Type B pancreatic cell (in vitro differentiated cells): ENCODE data around the gene NRAP. TPM values are rescaled to one million over a fixed set of nuclear protein-coding genes. Genes with fewer than 3 reads are reported as not detected.

ENCODE experiments used
- DNase-seq: peaks from one replicate; pipeline ENCODE4 v3.0.0; 2021; ENCODE audit warnings: mixed read lengths; ENCODE audit not compliant: unreplicated experiment; ENCODE audit errors: extremely low spot score
- H3K27ac Mint-ChIP-seq: 2 replicates; pipeline ENCODE4 v1.8.0; 2021; ENCODE audit warnings: mild to moderate bottlenecking, mixed read lengths
- H3K27me3 Mint-ChIP-seq: 2 replicates; pipeline ENCODE4 v1.8.0; 2021; ENCODE audit warnings: mixed read lengths
- H3K36me3 Mint-ChIP-seq: 2 replicates; pipeline ENCODE4 v1.8.0; 2021; ENCODE audit warnings: mixed read lengths
- H3K4me1 Mint-ChIP-seq: one replicate; pipeline ENCODE4 v1.8.0; 2021; ENCODE audit warnings: mixed read lengths; ENCODE audit not compliant: unreplicated experiment
- H3K4me3 Mint-ChIP-seq: 2 replicates; pipeline ENCODE4 v1.8.0; 2021; ENCODE audit warnings: mild to moderate bottlenecking, mixed read lengths
- H3K9me3 Mint-ChIP-seq: 2 replicates; pipeline ENCODE4 v1.8.0; 2021; ENCODE audit warnings: mixed read lengths
- CTCF ChIP-seq: fragments of 200-600 bp; sonication (generic); conservative IDR thresholded peaks from 2 replicates; pipeline ENCODE4 v1.5.0; 2021; ENCODE audit warnings: antibody characterized with exemption, mild to moderate bottlenecking
- total RNA-seq: library from RNA; stranded (reverse); gene quantifications from 2 replicates; pipeline ENCODE4 v1.2.1, GENCODE V29; 2021; ENCODE audit warnings: low replicate concordance

NRAP gene
- total RNA-seq, 1 donor from 2014 or later, result not detected

- Mint-ChIP-seq H3K4me3 (no peak overlapping the region), H3K27ac (no peak overlapping the region), H3K9me3 (peaks cover 11% of the 10 kb centered on the region), H3K27me3 (no peaks in the 10 kb centered on the region), H3K36me3 (peaks cover 45% of the 10 kb centered on the region), H3K4me1 (no peaks in the 10 kb centered on the region)
- no peak for TF ChIP-seq CTCF
- DNase-seq, result no peak
Observed at GRCh38 chr10:113697595-113697994, 33.8 kb upstream of the NRAP start.

- Mint-ChIP-seq H3K9me3 (peaks cover 11% of the 10 kb centered on the region), H3K4me1 (no peaks in the 10 kb centered on the region), H3K27me3 (no peaks in the 10 kb centered on the region), H3K27ac (no peak overlapping the region), H3K36me3 (peaks cover 39% of the 10 kb centered on the region), H3K4me3 (no peak overlapping the region)
- TF ChIP-seq CTCF, result no peak
- DNase-seq, result no peak
Observed at GRCh38 chr10:113695691-113696090, 31.9 kb upstream of the NRAP start.

- Mint-ChIP-seq H3K4me3 (no peak overlapping the region), H3K9me3 (peaks cover 15% of the 10 kb centered on the region), H3K27ac (no peak overlapping the region), H3K27me3 (no peaks in the 10 kb centered on the region), H3K4me1 (no peaks in the 10 kb centered on the region), H3K36me3 (peaks cover 32% of the 10 kb centered on the region)
- DNase-seq, result no peak
- TF ChIP-seq CTCF, result no peak
Observed at GRCh38 chr10:113693348-113693747, 29.5 kb upstream of the NRAP start.

- no peaks in the 10 kb centered on the region for H3K4me1 Mint-ChIP-seq
- H3K27ac Mint-ChIP-seq, result no peak overlapping the region
- no peak overlapping the region for H3K4me3 Mint-ChIP-seq
- no peak for DNase-seq
- H3K9me3 Mint-ChIP-seq, result peaks cover 15% of the 10 kb centered on the region
- TF ChIP-seq CTCF, result no peak
- no peaks in the 10 kb centered on the region for H3K27me3 Mint-ChIP-seq
- peaks cover 35% of the 10 kb centered on the region for H3K36me3 Mint-ChIP-seq
Observed at GRCh38 chr10:113692271-113692670, 28.4 kb upstream of the NRAP start.

GRCh38 chr10:113691381-113691780 lies 27.5 kb upstream of the NRAP start:
- Mint-ChIP-seq H3K36me3 (peaks cover 34% of the 10 kb centered on the region), H3K4me3 (no peak overlapping the region), H3K27ac (no peak overlapping the region), H3K9me3 (peaks cover 15% of the 10 kb centered on the region), H3K27me3 (no peaks in the 10 kb centered on the region), H3K4me1 (no peaks in the 10 kb centered on the region)
- no peak for DNase-seq
- no peak for TF ChIP-seq CTCF

GRCh38 chr10:113690749-113691148 lies 26.9 kb upstream of the NRAP start:
- DNase-seq, result no peak
- Mint-ChIP-seq H3K27me3 (no peaks in the 10 kb centered on the region), H3K27ac (no peak overlapping the region), H3K9me3 (peaks cover 15% of the 10 kb centered on the region), H3K4me3 (no peak overlapping the region), H3K36me3 (peaks cover 36% of the 10 kb centered on the region), H3K4me1 (no peaks in the 10 kb centered on the region)
- no peak for TF ChIP-seq CTCF
